ENCODE measurements around the gene COL18A1.
A peak's percentile ranks its signal among the peaks of the same experiment; 100 is the strongest.

The COL18A1 gene

GRCh38 chr21:45444385-45444784 is 39.4 kb downstream of the COL18A1 start:
- TF ChIP-seq CTCF (IDR thresholded peaks at IDR 0.05; ENCODE audit: poor library complexity, severe bottlenecking), result no peak
- Histone ChIP-seq H3K4me3 (ENCODE audit: severe bottlenecking) (no peak overlapping the region), H3K4me1 (ENCODE audit: insufficient read depth, poor library complexity, severe bottlenecking) (no peaks in the 10 kb centered on the region), H3K27ac (ENCODE audit: poor library complexity, severe bottlenecking) (no peak overlapping the region), H3K9me3 (ENCODE audit: severe bottlenecking) (peaks cover 6% of the 10 kb centered on the region), H3K27me3 (ENCODE audit: insufficient read depth, poor library complexity, severe bottlenecking) (no peaks in the 10 kb centered on the region), H3K36me3 (ENCODE audit: low read depth) (no peaks in the 10 kb centered on the region)
- ATAC-seq (ENCODE audit: low read depth), result no peak
- no peak for DNase-seq (ENCODE audit: low spot score)

- no peak for ATAC-seq (ENCODE audit: low read depth)
- no peak for DNase-seq (ENCODE audit: low spot score)
- no peaks in the 10 kb centered on the region for H3K27me3 ChIP-seq (ENCODE audit: insufficient read depth, poor library complexity, severe bottlenecking)
Observed at GRCh38 chr21:45445369-45445768, 40.4 kb downstream of the COL18A1 start.

GRCh38 chr21:45447821-45448220 is 42.9 kb downstream of the COL18A1 start:
- Histone ChIP-seq H3K27ac (ENCODE audit: poor library complexity, severe bottlenecking) (no peak overlapping the region), H3K9me3 (ENCODE audit: severe bottlenecking) (peaks cover 6% of the 10 kb centered on the region), H3K36me3 (ENCODE audit: low read depth) (no peaks in the 10 kb centered on the region), H3K27me3 (ENCODE audit: insufficient read depth, poor library complexity, severe bottlenecking) (no peaks in the 10 kb centered on the region), H3K4me1 (ENCODE audit: insufficient read depth, poor library complexity, severe bottlenecking) (no peaks in the 10 kb centered on the region), H3K4me3 (ENCODE audit: severe bottlenecking) (no peak overlapping the region)
- no peak for TF ChIP-seq CTCF (IDR thresholded peaks at IDR 0.05; ENCODE audit: poor library complexity, severe bottlenecking)
- DNase-seq (ENCODE audit: low spot score), result no peak
- peak; percentile 48; the same call in 2 of the 3 replicates for ATAC-seq (ENCODE audit: low read depth)

More at GRCh38 chr21:45445369-45445768, 40.4 kb downstream of the COL18A1 start:
- Histone ChIP-seq H3K36me3 (ENCODE audit: low read depth) (no peaks in the 10 kb centered on the region), H3K4me3 (ENCODE audit: severe bottlenecking) (no peak overlapping the region), H3K9me3 (ENCODE audit: severe bottlenecking) (peaks cover 6% of the 10 kb centered on the region), H3K27ac (ENCODE audit: poor library complexity, severe bottlenecking) (no peak overlapping the region), H3K4me1 (ENCODE audit: insufficient read depth, poor library complexity, severe bottlenecking) (no peaks in the 10 kb centered on the region)
- no peak for TF ChIP-seq CTCF (IDR thresholded peaks at IDR 0.05; ENCODE audit: poor library complexity, severe bottlenecking)

- no peak for ATAC-seq (ENCODE audit: low read depth)
- H3K27ac ChIP-seq (ENCODE audit: poor library complexity, severe bottlenecking), result no peak overlapping the region
Observed at GRCh38 chr21:45448283-45448809, 43.4 kb downstream of the COL18A1 start.

More at GRCh38 chr21:45448283-45448809, 43.4 kb downstream of the COL18A1 start:
- Histone ChIP-seq H3K4me1 (ENCODE audit: insufficient read depth, poor library complexity, severe bottlenecking) (no peaks in the 10 kb centered on the region), H3K9me3 (ENCODE audit: severe bottlenecking) (peaks cover 6% of the 10 kb centered on the region), H3K27me3 (ENCODE audit: insufficient read depth, poor library complexity, severe bottlenecking) (no peaks in the 10 kb centered on the region), H3K4me3 (ENCODE audit: severe bottlenecking) (no peak overlapping the region), H3K36me3 (ENCODE audit: low read depth) (no peaks in the 10 kb centered on the region)
- no peak for TF ChIP-seq CTCF (IDR thresholded peaks at IDR 0.05; ENCODE audit: poor library complexity, severe bottlenecking)
- DNase-seq (ENCODE audit: low spot score), result no peak
